ENCODE data around the gene PPP1R16B. TPM values are rescaled to one million over a fixed set of nuclear protein-coding genes. Genes with fewer than 3 reads are reported as not detected.

Gene PPP1R16B
- total RNA-seq, 6 donors from 2014 or later, result 7.4 to 16.8 (median 8.8) TPM

DNA sequence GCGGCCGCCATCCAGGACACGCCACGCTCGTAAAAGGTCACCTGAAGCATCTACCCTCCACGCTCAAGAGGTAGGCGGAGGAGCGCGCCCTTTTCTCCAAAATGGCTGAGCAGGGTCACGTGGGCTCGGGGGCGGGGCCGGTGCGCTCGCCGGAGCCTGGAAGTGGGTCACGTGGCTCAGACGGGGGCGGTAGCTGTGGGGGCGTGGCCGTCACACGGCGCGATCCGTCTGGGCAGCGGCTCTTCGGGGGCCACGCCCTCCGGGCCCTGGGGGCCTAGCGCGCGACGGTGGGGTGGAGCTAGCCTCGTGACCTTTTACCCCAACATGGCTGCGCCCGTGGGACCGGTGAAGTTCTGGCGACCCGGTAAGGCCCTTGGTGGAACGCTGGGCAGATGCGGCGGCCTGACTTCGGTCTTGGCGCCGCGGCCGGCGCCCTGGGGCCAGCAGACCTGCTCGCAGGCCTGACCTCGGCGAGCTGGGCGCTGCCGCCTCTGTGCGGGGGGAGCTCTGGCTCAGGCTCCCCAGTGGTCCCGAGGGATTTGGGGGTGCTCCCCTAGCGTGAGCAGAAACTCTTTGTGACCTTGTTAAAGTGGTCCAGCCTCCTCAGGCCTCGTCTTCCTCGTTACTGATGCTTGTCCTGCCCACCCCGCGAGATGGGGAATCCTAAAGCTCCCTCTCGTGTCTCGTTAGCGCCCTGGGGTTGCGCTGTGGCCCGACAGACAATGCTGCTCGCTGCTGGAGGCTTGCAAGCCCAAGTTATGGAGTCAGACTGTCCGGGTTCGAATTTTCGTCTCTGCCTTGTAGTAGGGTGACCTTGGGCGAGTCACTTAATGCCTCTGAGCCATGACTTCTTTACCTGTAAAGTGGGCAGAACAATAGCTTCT, 156.8 kb downstream of the PPP1R16B start, which contains the start of gene DHX35:
Gene DHX35 (plus strand): TSS at position 301 of the 884 bp plus-strand sequence. CDS start 24 bp downstream, at position 325.
- TF ChIP-seq EP300 (IDR thresholded peaks at IDR 0.05), result no peak
- TF ChIP-seq POLR2A (IDR thresholded peaks at IDR 0.05), result peak in 2 of 4 donors; percentile 62 to 64
- TF ChIP-seq, protein P1, sequence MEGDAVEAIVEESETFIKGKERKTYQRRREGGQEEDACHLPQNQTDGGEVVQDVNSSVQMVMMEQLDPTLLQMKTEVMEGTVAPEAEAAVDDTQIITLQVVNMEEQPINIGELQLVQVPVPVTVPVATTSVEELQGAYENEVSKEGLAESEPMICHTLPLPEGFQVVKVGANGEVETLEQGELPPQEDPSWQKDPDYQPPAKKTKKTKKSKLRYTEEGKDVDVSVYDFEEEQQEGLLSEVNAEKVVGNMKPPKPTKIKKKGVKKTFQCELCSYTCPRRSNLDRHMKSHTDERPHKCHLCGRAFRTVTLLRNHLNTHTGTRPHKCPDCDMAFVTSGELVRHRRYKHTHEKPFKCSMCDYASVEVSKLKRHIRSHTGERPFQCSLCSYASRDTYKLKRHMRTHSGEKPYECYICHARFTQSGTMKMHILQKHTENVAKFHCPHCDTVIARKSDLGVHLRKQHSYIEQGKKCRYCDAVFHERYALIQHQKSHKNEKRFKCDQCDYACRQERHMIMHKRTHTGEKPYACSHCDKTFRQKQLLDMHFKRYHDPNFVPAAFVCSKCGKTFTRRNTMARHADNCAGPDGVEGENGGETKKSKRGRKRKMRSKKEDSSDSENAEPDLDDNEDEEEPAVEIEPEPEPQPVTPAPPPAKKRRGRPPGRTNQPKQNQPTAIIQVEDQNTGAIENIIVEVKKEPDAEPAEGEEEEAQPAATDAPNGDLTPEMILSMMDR (IDR thresholded peaks at IDR 0.05), result peak in 2 of 6 experiments; percentile 10 to 27
- TF ChIP-seq POLR2AphosphoS5 (IDR thresholded peaks at IDR 0.05), result peak; percentile 55 to 72
- peak; percentile 99 to 100 for DNase-seq
- H3K4me3 ChIP-seq, result peak within 1 kb of the TSS; percentile 87 to 96 (median 92)
- 1% methylated on average over 13 to 43 of the region's 70 CpGs for WGBS, 2 donors
- no peaks in the 10 kb centered on the region for H3K9me3 ChIP-seq
- peaks cover 0 to 5% (median 0%) of the 10 kb centered on the region in 4 donors for H3K36me3 ChIP-seq
- H3K27me3 ChIP-seq, result no peaks in the 10 kb centered on the region
- H3K27ac ChIP-seq, result peak within 1 kb of the TSS; percentile 86 to 90 (median 88)
- H3K4me1 ChIP-seq, result peaks cover 9 to 14% (median 14%) of the 10 kb centered on the region in 4 donors
- ATAC-seq (ENCODE audit: low FRiP score in 2 of 2), result peak; percentile 100

DNA sequence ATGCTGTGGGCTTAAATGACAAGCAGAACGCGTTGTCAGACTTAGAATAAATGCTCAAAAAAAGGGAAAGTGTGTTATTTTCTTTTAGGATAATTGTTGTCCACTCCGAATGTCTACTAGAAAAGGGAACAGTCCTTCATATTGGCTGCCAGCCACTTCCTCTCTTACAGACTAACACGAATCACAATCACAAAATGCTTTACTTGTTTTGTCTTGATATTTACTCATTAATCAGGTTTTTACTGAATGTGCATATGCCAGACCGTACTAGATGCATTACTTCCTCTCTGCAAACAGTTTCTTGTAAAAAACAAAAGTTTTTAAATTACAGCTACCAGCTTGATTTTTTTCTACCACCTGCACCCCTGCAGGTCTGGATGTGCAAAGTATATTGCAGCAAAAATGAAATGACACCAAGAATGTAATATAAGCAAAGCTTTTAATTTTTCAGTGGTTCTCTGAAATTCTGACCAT, 157.5 kb downstream of the PPP1R16B start:
- 0 to 4% methylated on average over 5 of the region's 5 CpGs for WGBS, 2 donors
- H3K4me1 ChIP-seq, result peaks cover 9 to 14% (median 14%) of the 10 kb centered on the region in 4 donors
- peak overlapping the region; percentile 87 to 96 (median 92) for H3K4me3 ChIP-seq
- peaks cover 0 to 5% (median 0%) of the 10 kb centered on the region in 4 donors for H3K36me3 ChIP-seq
- H3K27me3 ChIP-seq, result no peaks in the 10 kb centered on the region
- peak overlapping the region; percentile 86 to 90 (median 88) for H3K27ac ChIP-seq
- no peak for ATAC-seq (ENCODE audit: low FRiP score in 2 of 2)
- H3K9me3 ChIP-seq, result no peaks in the 10 kb centered on the region
- TF ChIP-seq, protein P1 (IDR thresholded peaks at IDR 0.05), result no peak
- TF ChIP-seq POLR2A (IDR thresholded peaks at IDR 0.05) (no peak), POLR2AphosphoS5 (IDR thresholded peaks at IDR 0.05) (no peak), EP300 (IDR thresholded peaks at IDR 0.05) (no peak)
- DNase-seq, result no peak

DNA sequence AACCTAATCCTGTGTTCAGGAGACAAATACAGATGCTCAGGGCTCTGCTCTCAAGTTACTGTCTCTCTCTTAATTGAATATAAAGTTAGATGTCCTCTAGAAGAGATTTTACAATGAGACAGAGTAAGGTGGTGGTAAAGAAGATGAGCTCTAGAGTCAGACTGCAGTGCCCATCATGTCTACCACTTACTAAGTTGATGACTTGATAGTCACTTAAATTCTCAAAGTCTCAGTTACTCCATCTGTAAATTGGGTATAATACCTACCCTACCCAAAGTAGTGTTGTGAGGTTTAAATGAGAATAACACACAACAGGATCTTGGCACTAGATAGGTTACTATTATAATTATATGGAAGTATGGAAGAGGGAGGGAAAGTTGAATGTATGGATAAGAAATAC, 158.2 kb downstream of the PPP1R16B start:
- Histone ChIP-seq H3K27ac (no peak overlapping the region), H3K4me3 (no peak overlapping the region), H3K4me1 (peaks cover 9 to 14% (median 14%) of the 10 kb centered on the region in 4 donors), H3K9me3 (no peaks in the 10 kb centered on the region), H3K27me3 (no peaks in the 10 kb centered on the region), H3K36me3 (peaks cover 0 to 5% (median 0%) of the 10 kb centered on the region in 4 donors)
- DNase-seq (no peak), ATAC-seq (ENCODE audit: low FRiP score in 2 of 2) (no peak)
- TF ChIP-seq POLR2A (IDR thresholded peaks at IDR 0.05), result no peak
- no peak for TF ChIP-seq EP300 (IDR thresholded peaks at IDR 0.05)
- TF ChIP-seq, protein P1 (IDR thresholded peaks at IDR 0.05), result no peak
- TF ChIP-seq POLR2AphosphoS5 (IDR thresholded peaks at IDR 0.05), result no peak

DNA sequence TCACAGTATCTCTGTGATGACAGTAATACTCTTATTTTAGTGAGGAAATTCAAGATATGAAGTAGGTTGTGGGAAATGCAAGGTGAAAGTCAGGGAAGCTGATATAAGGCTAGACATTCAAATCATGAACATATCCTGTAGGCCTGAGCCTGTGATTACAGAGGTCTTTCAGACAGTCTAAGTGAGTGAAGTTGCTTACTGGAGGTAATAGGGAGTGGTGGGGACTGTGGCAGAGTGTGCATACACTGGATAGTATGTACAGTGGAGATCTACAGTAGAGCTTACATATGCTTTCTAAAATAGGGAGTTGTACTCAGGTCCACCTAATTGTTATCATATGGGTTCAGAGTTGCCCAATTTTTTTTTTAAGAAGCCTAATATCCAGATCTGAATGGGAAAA, 159.8 kb downstream of the PPP1R16B start:
- Histone ChIP-seq H3K27ac (no peak overlapping the region), H3K36me3 (peaks cover 0 to 19% (median 5%) of the 10 kb centered on the region in 4 donors), H3K9me3 (no peaks in the 10 kb centered on the region), H3K4me1 (peaks cover 9 to 20% (median 14%) of the 10 kb centered on the region in 4 donors), H3K4me3 (no peak overlapping the region), H3K27me3 (no peaks in the 10 kb centered on the region)
- TF ChIP-seq POLR2A (IDR thresholded peaks at IDR 0.05) (no peak), POLR2AphosphoS5 (IDR thresholded peaks at IDR 0.05) (no peak), EP300 (IDR thresholded peaks at IDR 0.05) (no peak)
- TF ChIP-seq, protein P1 (IDR thresholded peaks at IDR 0.05), result no peak
- DNase-seq (no peak), ATAC-seq (ENCODE audit: low FRiP score in 2 of 2) (no peak)

Data from upper lobe of left lung (tissue), 6 donors.